ENCODE results near the gene CXCL17. TPM values are rescaled to one million over a fixed set of nuclear protein-coding genes. Genes with fewer than 3 reads are reported as not detected.

Gene CXCL17
- total RNA-seq, 6 experiments from 2014 or later, result not detected

GRCh38 chr19:42386974-42387707 is 55.6 kb downstream of the CXCL17 start:
- Mint-ChIP-seq H3K9me3 (no peaks in the 10 kb centered on the region), H3K27me3 (ENCODE audit: insufficient read depth) (peaks cover 24% of the 10 kb centered on the region), H3K4me1 (ENCODE audit: low read depth) (peaks cover 7% of the 10 kb centered on the region), H3K27ac (no peak overlapping the region), H3K36me3 (ENCODE audit: low read depth) (no peaks in the 10 kb centered on the region), H3K4me3 (peak overlapping the region; percentile 68)
- TF ChIP-seq CTCF (IDR thresholded peaks at IDR 0.05), result peak; percentile 73
- DNase-seq, result peak; percentile 49

- no peak for DNase-seq
These were observed 62.6 kb downstream of the CXCL17 start for GRCh38 chr19:42380155-42380554.

More at GRCh38 chr19:42380155-42380554, 62.6 kb downstream of the CXCL17 start:
- Mint-ChIP-seq H3K9me3 (no peaks in the 10 kb centered on the region), H3K4me3 (no peak overlapping the region), H3K4me1 (ENCODE audit: low read depth) (no peaks in the 10 kb centered on the region), H3K36me3 (ENCODE audit: low read depth) (no peaks in the 10 kb centered on the region; the same call in 1 of the 2 replicates), H3K27me3 (ENCODE audit: insufficient read depth) (peaks cover 9% of the 10 kb centered on the region), H3K27ac (no peak overlapping the region)
- no peak for TF ChIP-seq CTCF (IDR thresholded peaks at IDR 0.05)

Other genes starting within 250 kb of the CXCL17 start
- gene DEDD2, start 225.3 kb downstream of the CXCL17 start, total RNA-seq (2021; fragmentation: NEBNext Ultra II Directional; extraction: Animal tissue kit (Norgen Biotek cat#: 25700)), result 10 to 100 TPM; 19.2 to 24.9 (median 20.2) TPM
- 10 to 100 TPM; 14.0 to 18.2 (median 16.1) TPM for gene ZNF526, start 222.6 kb downstream of the CXCL17 start, total RNA-seq (2021; fragmentation: NEBNext Ultra II Directional; extraction: Animal tissue kit (Norgen Biotek cat#: 25700))
- 10 to 100 TPM; 36.3 to 45.5 (median 43.1) TPM for gene GSK3A, start 200.3 kb downstream of the CXCL17 start, total RNA-seq (2021; fragmentation: NEBNext Ultra II Directional; extraction: Animal tissue kit (Norgen Biotek cat#: 25700))
- 10 to 100 TPM; 74.7 to 87.8 (median 78.8) TPM for gene ERF, start 187.8 kb downstream of the CXCL17 start, total RNA-seq (2021; fragmentation: NEBNext Ultra II Directional; extraction: Animal tissue kit (Norgen Biotek cat#: 25700))
- gene CIC, start 173.7 kb downstream of the CXCL17 start, total RNA-seq (2021; fragmentation: NEBNext Ultra II Directional; extraction: Animal tissue kit (Norgen Biotek cat#: 25700)), result 10 to 100 TPM; 67.6 to 75.4 (median 73.7) TPM
- gene PRR19, start 140.8 kb downstream of the CXCL17 start, total RNA-seq (2021; fragmentation: NEBNext Ultra II Directional; extraction: Animal tissue kit (Norgen Biotek cat#: 25700)), result 1 to 10 TPM in 1 of 6 experiments, under 1 TPM in 5; 0.67 to 2.0 (median 0.86) TPM
- 10 to 100 TPM; 32.3 to 43.5 (median 40.7) TPM for gene PAFAH1B3, start 140.3 kb downstream of the CXCL17 start, total RNA-seq (2021; fragmentation: NEBNext Ultra II Directional; extraction: Animal tissue kit (Norgen Biotek cat#: 25700))
- gene TMEM145, start 129.6 kb downstream of the CXCL17 start, total RNA-seq (2021; fragmentation: NEBNext Ultra II Directional; extraction: Animal tissue kit (Norgen Biotek cat#: 25700)), result under 1 TPM; 0.12 to 0.47 (median 0.34) TPM
- 10 to 100 TPM; 17.7 to 23.6 (median 18.8) TPM for gene MEGF8, start 117.3 kb downstream of the CXCL17 start, total RNA-seq (2021; fragmentation: NEBNext Ultra II Directional; extraction: Animal tissue kit (Norgen Biotek cat#: 25700))
- under 1 TPM; 0.48 to 0.80 (median 0.68) TPM for gene CNFN, start 52.6 kb downstream of the CXCL17 start, total RNA-seq (2021; fragmentation: NEBNext Ultra II Directional; extraction: Animal tissue kit (Norgen Biotek cat#: 25700))
- 1 to 10 TPM; 4.7 to 9.2 (median 7.1) TPM for gene LIPE, start 15.6 kb downstream of the CXCL17 start, total RNA-seq (2021; fragmentation: NEBNext Ultra II Directional; extraction: Animal tissue kit (Norgen Biotek cat#: 25700))
- gene CEACAM1, start 85.5 kb upstream of the CXCL17 start, total RNA-seq (2021; fragmentation: NEBNext Ultra II Directional; extraction: Animal tissue kit (Norgen Biotek cat#: 25700)), result not detected
- gene CEACAM8, start 152.0 kb upstream of the CXCL17 start, total RNA-seq (2021; fragmentation: NEBNext Ultra II Directional; extraction: Animal tissue kit (Norgen Biotek cat#: 25700)), result not detected

Data from HFFc6 (cell line).